ENCODE data around the gene NEU3.

- TF ChIP-seq CTCF (IDR thresholded peaks at IDR 0.05), result no peak
- no peak for TF ChIP-seq EZH2 (IDR thresholded peaks at IDR 0.05; ENCODE audit: borderline replicate concordance, insufficient read depth, low read depth, low read length, poor library complexity, severe bottlenecking)
Measured at GRCh38 chr11:75059299-75059698, 70.6 kb downstream of the NEU3 start.

Measured in B cell (primary cell).